GM18909 (cell line): ENCODE results near the gene APOL2.

Experiments
- ATAC-seq: cut with Tn5 transposase; IDR thresholded peaks from one replicate; pipeline ENCODE4 v1.9.1; 2021; ENCODE audit warnings: mild to moderate bottlenecking; ENCODE audit not compliant: unreplicated experiment, poor library complexity

Gene APOL2

GRCh38 chr22:36182056-36182455, 57.3 kb downstream of the APOL2 start:
- no peak for ATAC-seq

GRCh38 chr22:36180928-36181327, 58.4 kb downstream of the APOL2 start:
- ATAC-seq: no peak

- no peak for ATAC-seq
Measured at GRCh38 chr22:36180038-36180880, 59.1 kb downstream of the APOL2 start.

GRCh38 chr22:36177160-36177559, 62.2 kb downstream of the APOL2 start:
- ATAC-seq: no peak
